HCT116 (cell line): Measurements from ENCODE around the gene PDP2. TPM values are rescaled to one million over a fixed set of nuclear protein-coding genes. Genes with fewer than 3 reads are reported as not detected.

Experiments
- ATAC-seq: fragments of 200-7000 bp; cut with Tn5 transposase; 2 replicates; pipeline ENCODE4 v1.9.1; 2020; ENCODE audit warnings: mild to moderate bottlenecking, moderate library complexity
- BruUV-seq: library from RNA; stranded (reverse); fragments of 400-500 nt; replicated peaks from 2 replicates; lab custom pipeline; 2021; lab: Mats Ljungman, UMichigan
- CTCF ChIA-PET: fragments of 300-600 bp; sonication (Branson Sonifier 250); formaldehyde crosslinking; loops from one replicate; lab custom pipeline; 2021; ENCODE audit warnings: antibody characterized with exemption; lab: Charles Lee
- POLR2A ChIA-PET: fragments of 300-600, 350-600 bp; sonication (Branson Sonifier 250); formaldehyde crosslinking; loops from one replicate; lab custom pipeline; 2021; ENCODE audit warnings: antibody characterized with exemption; lab: Charles Lee
- RAD21 ChIA-PET, 2 experiments: fragments of 300-600 bp; sonication (Branson Sonifier 250); formaldehyde crosslinking; loops; one replicate each; lab custom pipeline; 2023; ENCODE audit warnings: low total read pairs in 2 of 2; ENCODE audit not compliant: uncharacterized antibody in 2 of 2, unreplicated experiment in 2 of 2, low non-redundant PET in 1 of 2; lab: Charles Lee
- DNase-seq: peaks from one replicate; pipeline ENCODE4 v3.0.0-alpha.2; 2010; ENCODE audit warnings: low read depth, low spot score
- H2AFZ ChIP-seq: fragments of 200-600 bp; shearing (Covaris generic), sonication (generic); 2 replicates; pipeline ENCODE4 v1.6.1; 2017; ENCODE audit warnings: low read depth, mixed run types, mixed read lengths, antibody characterized with exemption, low read length; ENCODE audit not compliant: poor library complexity, severe bottlenecking
- H3K27ac ChIP-seq: 2 replicates; pipeline ENCODE4 v1.5.1; 2012; ENCODE audit warnings: low read depth, low read length
- H3K27me3 ChIP-seq: fragments of 200-600 bp; sonication (generic); 2 replicates; pipeline ENCODE4 v1.6.1; 2016; ENCODE audit warnings: mixed run types, low read length, mixed read lengths; ENCODE audit not compliant: insufficient read depth
- H3K36me3 ChIP-seq, 2 experiments: fragments of 200-500 bp in 1 of 2; fragments of 200-600 bp in 1 of 2; sonication (Bioruptor generic) in 1 of 2; sonication (generic) in 1 of 2; 2 replicates each; pipeline versions ENCODE4 v1.5.1 to v1.6.1; 2014 to 2016; ENCODE audit warnings: low read length in 2 of 2, inconsistent platforms in 1 of 2, mixed read lengths in 1 of 2, mixed run types in 1 of 2; ENCODE audit not compliant: insufficient read depth in 2 of 2, control insufficient read depth in 1 of 2
- H3K4me1 ChIP-seq, 2 experiments: fragments of 200-600 bp in 1 of 2; sonication (generic) in 1 of 2; 2 replicates each; pipeline versions ENCODE4 v1.5.1 to v1.6.1; 2012 to 2017; ENCODE audit warnings: low read length in 2 of 2, inconsistent platforms in 1 of 2, mild to moderate bottlenecking in 1 of 2, mixed read lengths in 1 of 2, mixed run types in 1 of 2, moderate library complexity in 1 of 2; ENCODE audit not compliant: insufficient read depth in 2 of 2, control insufficient read depth in 1 of 2
- H3K4me2 ChIP-seq: fragments of 200-600 bp; sonication (generic); 2 replicates; pipeline ENCODE4 v1.6.1; 2017; ENCODE audit warnings: mixed run types, low read length, mixed read lengths
- H3K4me3 ChIP-seq, 2 experiments: fragments of 200-600 bp in 1 of 2; sonication (generic) in 1 of 2; replicated peaks in 1 of 2; 2 replicates each; pipeline ENCODE4 v1.5.1; 2011 to 2016; ENCODE audit warnings: low read length in 2 of 2, control low read depth in 1 of 2, low read depth in 1 of 2, mild to moderate bottlenecking in 1 of 2, mixed read lengths in 1 of 2, mixed run types in 1 of 2
- H3K79me2 ChIP-seq: fragments of 200-600 bp; sonication (generic); 2 replicates; pipeline ENCODE4 v1.6.1; 2017; ENCODE audit warnings: mild to moderate bottlenecking, mixed run types, low read length, moderate library complexity, mixed read lengths; ENCODE audit not compliant: insufficient read depth
- H3K9ac ChIP-seq: fragments of 200-600 bp; sonication (generic); 2 replicates; pipeline ENCODE4 v1.6.1; 2016; ENCODE audit warnings: low read length, mixed read lengths
- H3K9me2 ChIP-seq: fragments of 200-600 bp; sonication (generic), shearing (Covaris generic); 2 replicates; pipeline ENCODE4 v1.6.1; 2017; ENCODE audit warnings: mixed run types, mild to moderate bottlenecking, moderate library complexity; ENCODE audit not compliant: insufficient read depth
- H3K9me3 ChIP-seq, 2 experiments: fragments of 200-500 bp in 1 of 2; fragments of 200-600 bp in 1 of 2; sonication (Bioruptor generic) in 1 of 2; sonication (generic) in 1 of 2; 2 replicates each; pipeline ENCODE4 v1.6.1; 2014 to 2017; ENCODE audit warnings: low read length in 2 of 2, mixed read lengths in 2 of 2, inconsistent platforms in 1 of 2, low read depth in 1 of 2, mild to moderate bottlenecking in 1 of 2, mixed run types in 1 of 2, moderate library complexity in 1 of 2; ENCODE audit not compliant: control insufficient read depth in 1 of 2, insufficient read depth in 1 of 2
- H4K20me1 ChIP-seq: fragments of 200-600 bp; sonication (generic), shearing (Covaris generic); 2 replicates; pipeline ENCODE4 v1.6.1; 2017; ENCODE audit warnings: mixed run types, mild to moderate bottlenecking, moderate library complexity; ENCODE audit not compliant: insufficient read depth
- CEBPB ChIP-seq: IDR thresholded peaks from 2 replicates; pipeline ENCODE4 v1.6.1; 2012; ENCODE audit warnings: low read depth
- CTCF ChIP-seq, 3 experiments: fragments of 200-600 bp in 1 of 3; sonication (generic) in 1 of 3; IDR thresholded peaks in 2 of 3; conservative IDR thresholded peaks in 1 of 3; 2 replicates each; pipeline ENCODE4 v1.5.1; 2012 to 2017; ENCODE audit warnings: low read depth in 2 of 3, low read length in 2 of 3, antibody characterized with exemption in 1 of 3, borderline replicate concordance in 1 of 3, control low read depth in 1 of 3, mild to moderate bottlenecking in 1 of 3, mixed read lengths in 1 of 3, mixed run types in 1 of 3, moderate library complexity in 1 of 3; ENCODE audit not compliant: insufficient read depth in 1 of 3
- EZH2 ChIP-seq: fragments of 200-600 bp; sonication (generic); IDR thresholded peaks from 2 replicates; pipeline ENCODE4 v1.6.1; 2017; ENCODE audit warnings: antibody characterized with exemption, mixed run types
- FOSL1 ChIP-seq: IDR thresholded peaks from 2 replicates; pipeline ENCODE4 v1.6.1; 2012; ENCODE audit warnings: low read depth
- POLR2A ChIP-seq: IDR thresholded peaks from 2 replicates; pipeline ENCODE4 v1.7.0; 2011; ENCODE audit warnings: borderline replicate concordance; ENCODE audit not compliant: insufficient read depth, insufficient read length; ENCODE audit errors: extremely low read depth
- POLR2AphosphoS5 ChIP-seq: IDR thresholded peaks from 2 replicates; pipeline ENCODE4 v1.6.1; 2011; ENCODE audit warnings: mild to moderate bottlenecking, low read depth, low read length, moderate library complexity
- RAD21 ChIP-seq: IDR thresholded peaks from 2 replicates; pipeline ENCODE4 v1.6.1; 2012; ENCODE audit warnings: low read depth, mild to moderate bottlenecking
- SIN3A ChIP-seq: IDR thresholded peaks from 2 replicates; pipeline ENCODE4 v1.6.1; 2012; ENCODE audit warnings: low read depth
- SP1 ChIP-seq: IDR thresholded peaks from 2 replicates; pipeline ENCODE4 v1.6.1; 2012; ENCODE audit warnings: low read depth
- SRF ChIP-seq: IDR thresholded peaks from 2 replicates; pipeline ENCODE4 v1.6.1; 2012; ENCODE audit warnings: low read depth
- TCF7L2 ChIP-seq: IDR thresholded peaks from 2 replicates; pipeline ENCODE4 v1.7.0; 2011; ENCODE audit warnings: borderline replicate concordance, inconsistent platforms; ENCODE audit not compliant: insufficient read depth, insufficient read length; ENCODE audit errors: extremely low read depth
- YY1 ChIP-seq: IDR thresholded peaks from 2 replicates; pipeline ENCODE4 v1.6.1; 2011; ENCODE audit warnings: low read length, low read depth, moderate library complexity, mild to moderate bottlenecking; ENCODE audit not compliant: insufficient replicate concordance; ENCODE audit errors: extremely low read depth
- ZNF274 ChIP-seq: fragments of 200-500 bp; sonication (Bioruptor generic); IDR thresholded peaks from 2 replicates; pipeline ENCODE4 v1.6.1; 2014; ENCODE audit warnings: mild to moderate bottlenecking, low read depth, low read length, inconsistent platforms
- intact Hi-C: fragments of 100-400 bp; cut with micrococcal nuclease; formaldehyde crosslinking; loops from 2 replicates; pipeline ENCODE4 v1.10.0; 2022
- total RNA-seq: library from RNA; stranded (reverse); gene quantifications from one replicate; pipeline ENCODE4 v1.2.1, GENCODE V29; 2021; ENCODE audit not compliant: unreplicated experiment
- TF ChIP-seq, protein P1 (sequence below): IDR thresholded peaks from 2 replicates; pipeline ENCODE4 v1.6.1; 2012
- TF ChIP-seq, protein P2 (sequence below): IDR thresholded peaks from 2 replicates; pipeline ENCODE4 v1.6.1; 2011; ENCODE audit warnings: mild to moderate bottlenecking, low read length, moderate library complexity; ENCODE audit not compliant: insufficient replicate concordance; ENCODE audit errors: extremely low read depth
- TF ChIP-seq, protein P3 (sequence below): IDR thresholded peaks from 2 replicates; pipeline ENCODE4 v1.6.1; 2012; ENCODE audit warnings: low read depth

Gene PDP2
- total RNA-seq, 1 experiment from 2014 or later = 19.9 TPM

DNA sequence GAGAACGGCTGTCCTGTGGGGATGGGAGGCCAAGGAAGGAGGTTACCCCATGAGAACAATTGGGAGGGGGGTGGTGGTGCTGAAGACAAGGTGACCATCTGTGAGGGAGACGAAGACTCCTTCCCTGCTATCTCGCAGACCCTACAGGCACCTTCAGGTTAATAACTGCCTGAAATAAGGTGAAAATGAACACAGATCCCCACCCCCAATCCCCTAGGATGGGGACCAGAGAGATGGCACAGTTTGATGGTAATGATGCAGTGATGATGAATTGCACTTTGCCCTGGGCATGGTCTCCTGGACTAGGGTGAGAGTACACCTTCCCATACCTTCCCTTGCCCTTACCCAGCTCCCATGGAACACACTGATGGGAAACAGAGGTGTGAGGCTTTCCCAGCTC lies 48.1 kb upstream of the PDP2 start:
- ChIA-PET POLR2A (no interaction called here), CTCF (interaction anchor here (1.8 kb wide), 1 partner anchor 91 kb away, joined by 8 read pairs; no protein-coding TSS in a partner anchor), RAD21 (interaction anchor here in 1 of 2 experiments (0.6 to 1.8 kb wide), 2 partner anchors 36 to 41 kb away, joined by 4 to 6 read pairs; no protein-coding TSS in a partner anchor)
- Histone ChIP-seq H3K27me3 (no peaks in the 10 kb centered on the region), H3K9ac (no peak overlapping the region), H3K9me2 (no peaks in the 10 kb centered on the region), H3K27ac (no peak overlapping the region), H3K36me3 (peaks cover 5 to 6% of the 10 kb centered on the region in 2 experiments; a peak in 1 of 4 replicates), H3K4me1 (peaks cover 7 to 13% of the 10 kb centered on the region in 2 experiments), H2AFZ (no peak overlapping the region), H3K79me2 (peaks cover 35% of the 10 kb centered on the region), H3K9me3 (no peaks in the 10 kb centered on the region), H3K4me3 (no peak overlapping the region), H4K20me1 (no peaks in the 10 kb centered on the region), H3K4me2 (no peak overlapping the region)
- ATAC-seq (no peak), DNase-seq (no peak)
- intact Hi-C loops = no loop called here
- no TSS peak for BruUV-seq
- TF ChIP-seq SIN3A (no peak), POLR2AphosphoS5 (no peak), EZH2 (no peak), POLR2A (no peak), SRF (no peak), RAD21 (no peak), FOSL1 (no peak), YY1 (no peak), CTCF (IDR thresholded peaks at IDR 0.05 in 2 of 3, conservative IDR thresholded peaks at IDR 0.05 in 1 of 3; ENCODE audit: borderline replicate concordance in 1 of 3, insufficient read depth in 1 of 3, low read depth in 2 of 3, low read length in 2 of 3) (no peak), SP1 (no peak), ZNF274 (no peak), TCF7L2 (no peak), CEBPB (no peak)
- TF ChIP-seq, protein P1, sequence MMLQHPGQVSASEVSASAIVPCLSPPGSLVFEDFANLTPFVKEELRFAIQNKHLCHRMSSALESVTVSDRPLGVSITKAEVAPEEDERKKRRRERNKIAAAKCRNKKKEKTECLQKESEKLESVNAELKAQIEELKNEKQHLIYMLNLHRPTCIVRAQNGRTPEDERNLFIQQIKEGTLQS = no peak
- TF ChIP-seq, protein P2, sequence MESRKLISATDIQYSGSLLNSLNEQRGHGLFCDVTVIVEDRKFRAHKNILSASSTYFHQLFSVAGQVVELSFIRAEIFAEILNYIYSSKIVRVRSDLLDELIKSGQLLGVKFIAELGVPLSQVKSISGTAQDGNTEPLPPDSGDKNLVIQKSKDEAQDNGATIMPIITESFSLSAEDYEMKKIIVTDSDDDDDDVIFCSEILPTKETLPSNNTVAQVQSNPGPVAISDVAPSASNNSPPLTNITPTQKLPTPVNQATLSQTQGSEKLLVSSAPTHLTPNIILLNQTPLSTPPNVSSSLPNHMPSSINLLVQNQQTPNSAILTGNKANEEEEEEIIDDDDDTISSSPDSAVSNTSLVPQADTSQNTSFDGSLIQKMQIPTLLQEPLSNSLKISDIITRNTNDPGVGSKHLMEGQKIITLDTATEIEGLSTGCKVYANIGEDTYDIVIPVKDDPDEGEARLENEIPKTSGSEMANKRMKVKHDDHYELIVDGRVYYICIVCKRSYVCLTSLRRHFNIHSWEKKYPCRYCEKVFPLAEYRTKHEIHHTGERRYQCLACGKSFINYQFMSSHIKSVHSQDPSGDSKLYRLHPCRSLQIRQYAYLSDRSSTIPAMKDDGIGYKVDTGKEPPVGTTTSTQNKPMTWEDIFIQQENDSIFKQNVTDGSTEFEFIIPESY = no peak
- TF ChIP-seq, protein P3, sequence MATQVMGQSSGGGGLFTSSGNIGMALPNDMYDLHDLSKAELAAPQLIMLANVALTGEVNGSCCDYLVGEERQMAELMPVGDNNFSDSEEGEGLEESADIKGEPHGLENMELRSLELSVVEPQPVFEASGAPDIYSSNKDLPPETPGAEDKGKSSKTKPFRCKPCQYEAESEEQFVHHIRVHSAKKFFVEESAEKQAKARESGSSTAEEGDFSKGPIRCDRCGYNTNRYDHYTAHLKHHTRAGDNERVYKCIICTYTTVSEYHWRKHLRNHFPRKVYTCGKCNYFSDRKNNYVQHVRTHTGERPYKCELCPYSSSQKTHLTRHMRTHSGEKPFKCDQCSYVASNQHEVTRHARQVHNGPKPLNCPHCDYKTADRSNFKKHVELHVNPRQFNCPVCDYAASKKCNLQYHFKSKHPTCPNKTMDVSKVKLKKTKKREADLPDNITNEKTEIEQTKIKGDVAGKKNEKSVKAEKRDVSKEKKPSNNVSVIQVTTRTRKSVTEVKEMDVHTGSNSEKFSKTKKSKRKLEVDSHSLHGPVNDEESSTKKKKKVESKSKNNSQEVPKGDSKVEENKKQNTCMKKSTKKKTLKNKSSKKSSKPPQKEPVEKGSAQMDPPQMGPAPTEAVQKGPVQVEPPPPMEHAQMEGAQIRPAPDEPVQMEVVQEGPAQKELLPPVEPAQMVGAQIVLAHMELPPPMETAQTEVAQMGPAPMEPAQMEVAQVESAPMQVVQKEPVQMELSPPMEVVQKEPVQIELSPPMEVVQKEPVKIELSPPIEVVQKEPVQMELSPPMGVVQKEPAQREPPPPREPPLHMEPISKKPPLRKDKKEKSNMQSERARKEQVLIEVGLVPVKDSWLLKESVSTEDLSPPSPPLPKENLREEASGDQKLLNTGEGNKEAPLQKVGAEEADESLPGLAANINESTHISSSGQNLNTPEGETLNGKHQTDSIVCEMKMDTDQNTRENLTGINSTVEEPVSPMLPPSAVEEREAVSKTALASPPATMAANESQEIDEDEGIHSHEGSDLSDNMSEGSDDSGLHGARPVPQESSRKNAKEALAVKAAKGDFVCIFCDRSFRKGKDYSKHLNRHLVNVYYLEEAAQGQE = no peak
